Measurements from ENCODE around the gene GP1BA.

Gene GP1BA

GRCh38 chr17:4956493-4957061 lies 24.5 kb downstream of the GP1BA start:
- no peak overlapping the region for H3K9ac ChIP-seq (ENCODE audit: insufficient read length, low read depth)
- H3K27me3 ChIP-seq (ENCODE audit: insufficient read depth, insufficient read length) = no peaks in the 10 kb centered on the region
- no peak for DNase-seq (ENCODE audit: low read depth, low spot score)
- H3K9me3 ChIP-seq (ENCODE audit: insufficient read depth, low read length) = no peaks in the 10 kb centered on the region
- H3K36me3 ChIP-seq (ENCODE audit: insufficient read depth, insufficient read length, low read length) = peaks cover 46% of the 10 kb centered on the region
- H3K4me3 ChIP-seq (ENCODE audit: insufficient read length, low read depth) = no peak overlapping the region
- H3K4me1 ChIP-seq (ENCODE audit: insufficient read depth, insufficient read length) = peaks cover 7% of the 10 kb centered on the region
- TF ChIP-seq YY1 (IDR thresholded peaks at IDR 0.05; ENCODE audit: insufficient read depth, insufficient read length) (no peak), SUZ12 (IDR thresholded peaks at IDR 0.05; ENCODE audit: extremely low read depth, insufficient read depth, insufficient read length) (no peak), ZNF274 (IDR thresholded peaks at IDR 0.05; ENCODE audit: low read depth, low read length) (no peak)

- H3K9ac ChIP-seq (ENCODE audit: insufficient read length, low read depth) = no peak overlapping the region
- no peak overlapping the region for H3K4me3 ChIP-seq (ENCODE audit: insufficient read length, low read depth)
- TF ChIP-seq YY1 (IDR thresholded peaks at IDR 0.05; ENCODE audit: insufficient read depth, insufficient read length) (no peak), SUZ12 (IDR thresholded peaks at IDR 0.05; ENCODE audit: extremely low read depth, insufficient read depth, insufficient read length) (no peak), ZNF274 (IDR thresholded peaks at IDR 0.05; ENCODE audit: low read depth, low read length) (no peak)
- peaks cover 46% of the 10 kb centered on the region for H3K36me3 ChIP-seq (ENCODE audit: insufficient read depth, insufficient read length, low read length)
- DNase-seq (ENCODE audit: low read depth, low spot score) = no peak
- no peaks in the 10 kb centered on the region for H3K9me3 ChIP-seq (ENCODE audit: insufficient read depth, low read length)
- H3K27me3 ChIP-seq (ENCODE audit: insufficient read depth, insufficient read length) = no peaks in the 10 kb centered on the region
- peaks cover 5% of the 10 kb centered on the region for H3K4me1 ChIP-seq (ENCODE audit: insufficient read depth, insufficient read length)
These were observed 26.0 kb downstream of the GP1BA start for GRCh38 chr17:4958102-4958501.

GRCh38 chr17:4959261-4959965 lies 27.3 kb downstream of the GP1BA start:
- Histone ChIP-seq H3K9me3 (ENCODE audit: insufficient read depth, low read length) (no peaks in the 10 kb centered on the region), H3K4me3 (ENCODE audit: insufficient read length, low read depth) (no peak overlapping the region), H3K9ac (ENCODE audit: insufficient read length, low read depth) (no peak overlapping the region), H3K27me3 (ENCODE audit: insufficient read depth, insufficient read length) (no peaks in the 10 kb centered on the region), H3K36me3 (ENCODE audit: insufficient read depth, insufficient read length, low read length) (peaks cover 46% of the 10 kb centered on the region), H3K4me1 (ENCODE audit: insufficient read depth, insufficient read length) (peaks cover 2% of the 10 kb centered on the region)
- DNase-seq (ENCODE audit: low read depth, low spot score) = no peak
- TF ChIP-seq SUZ12 (IDR thresholded peaks at IDR 0.05; ENCODE audit: extremely low read depth, insufficient read depth, insufficient read length) (no peak), YY1 (IDR thresholded peaks at IDR 0.05; ENCODE audit: insufficient read depth, insufficient read length) (no peak), ZNF274 (IDR thresholded peaks at IDR 0.05; ENCODE audit: low read depth, low read length) (no peak)

- no peak for DNase-seq (ENCODE audit: low read depth, low spot score)
- Histone ChIP-seq H3K9me3 (ENCODE audit: insufficient read depth, low read length) (no peaks in the 10 kb centered on the region), H3K4me3 (ENCODE audit: insufficient read length, low read depth) (no peak overlapping the region), H3K9ac (ENCODE audit: insufficient read length, low read depth) (no peak overlapping the region), H3K27me3 (ENCODE audit: insufficient read depth, insufficient read length) (no peaks in the 10 kb centered on the region), H3K4me1 (ENCODE audit: insufficient read depth, insufficient read length) (peaks cover 2% of the 10 kb centered on the region), H3K36me3 (ENCODE audit: insufficient read depth, insufficient read length, low read length) (peaks cover 46% of the 10 kb centered on the region)
- TF ChIP-seq SUZ12 (IDR thresholded peaks at IDR 0.05; ENCODE audit: extremely low read depth, insufficient read depth, insufficient read length) (no peak), YY1 (IDR thresholded peaks at IDR 0.05; ENCODE audit: insufficient read depth, insufficient read length) (no peak), ZNF274 (IDR thresholded peaks at IDR 0.05; ENCODE audit: low read depth, low read length) (no peak)
These were observed 28.3 kb downstream of the GP1BA start for GRCh38 chr17:4960279-4960922.

GRCh38 chr17:4965311-4965986 lies 33.4 kb downstream of the GP1BA start:
- H3K9ac ChIP-seq (ENCODE audit: insufficient read length, low read depth) = no peak overlapping the region
- peaks cover 25% of the 10 kb centered on the region for H3K36me3 ChIP-seq (ENCODE audit: insufficient read depth, insufficient read length, low read length)
- no peaks in the 10 kb centered on the region for H3K9me3 ChIP-seq (ENCODE audit: insufficient read depth, low read length)
- no peaks in the 10 kb centered on the region for H3K27me3 ChIP-seq (ENCODE audit: insufficient read depth, insufficient read length)
- peaks cover 9% of the 10 kb centered on the region for H3K4me1 ChIP-seq (ENCODE audit: insufficient read depth, insufficient read length)
- TF ChIP-seq YY1 (IDR thresholded peaks at IDR 0.05; ENCODE audit: insufficient read depth, insufficient read length) (no peak), SUZ12 (IDR thresholded peaks at IDR 0.05; ENCODE audit: extremely low read depth, insufficient read depth, insufficient read length) (no peak), ZNF274 (IDR thresholded peaks at IDR 0.05; ENCODE audit: low read depth, low read length) (no peak)
- no peak overlapping the region for H3K4me3 ChIP-seq (ENCODE audit: insufficient read length, low read depth)
- no peak for DNase-seq (ENCODE audit: low read depth, low spot score)

- H3K27me3 ChIP-seq (ENCODE audit: insufficient read depth, insufficient read length) = no peaks in the 10 kb centered on the region
- peaks cover 33% of the 10 kb centered on the region for H3K36me3 ChIP-seq (ENCODE audit: insufficient read depth, insufficient read length, low read length)
- peaks cover 9% of the 10 kb centered on the region for H3K4me1 ChIP-seq (ENCODE audit: insufficient read depth, insufficient read length)
- TF ChIP-seq ZNF274 (IDR thresholded peaks at IDR 0.05; ENCODE audit: low read depth, low read length) = no peak
- no peak for TF ChIP-seq YY1 (IDR thresholded peaks at IDR 0.05; ENCODE audit: insufficient read depth, insufficient read length)
- TF ChIP-seq SUZ12 (IDR thresholded peaks at IDR 0.05; ENCODE audit: extremely low read depth, insufficient read depth, insufficient read length) = no peak
- peak overlapping the region; percentile 95 for H3K9ac ChIP-seq (ENCODE audit: insufficient read length, low read depth)
- DNase-seq (ENCODE audit: low read depth, low spot score) = peak; percentile 95
- H3K9me3 ChIP-seq (ENCODE audit: insufficient read depth, low read length) = no peaks in the 10 kb centered on the region
- H3K4me3 ChIP-seq (ENCODE audit: insufficient read length, low read depth) = peak overlapping the region; percentile 91
These were observed 34.9 kb downstream of the GP1BA start for GRCh38 chr17:4966844-4967538.

All from NT2/D1 (cell line).